HG03060 (cell line): ENCODE data around the gene ESPN.
"Not testable (repeated sequence)": the region's sequence is repeated elsewhere in the genome, so short reads cannot be mapped to it uniquely, and the experiment has no call there.

Experiments used
- ATAC-seq: cut with Tn5 transposase; IDR thresholded peaks from one replicate; pipeline ENCODE4 v1.9.1; 2021; ENCODE audit warnings: low read depth, moderate number of reproducible peaks; ENCODE audit not compliant: unreplicated experiment

ESPN gene, protein sequence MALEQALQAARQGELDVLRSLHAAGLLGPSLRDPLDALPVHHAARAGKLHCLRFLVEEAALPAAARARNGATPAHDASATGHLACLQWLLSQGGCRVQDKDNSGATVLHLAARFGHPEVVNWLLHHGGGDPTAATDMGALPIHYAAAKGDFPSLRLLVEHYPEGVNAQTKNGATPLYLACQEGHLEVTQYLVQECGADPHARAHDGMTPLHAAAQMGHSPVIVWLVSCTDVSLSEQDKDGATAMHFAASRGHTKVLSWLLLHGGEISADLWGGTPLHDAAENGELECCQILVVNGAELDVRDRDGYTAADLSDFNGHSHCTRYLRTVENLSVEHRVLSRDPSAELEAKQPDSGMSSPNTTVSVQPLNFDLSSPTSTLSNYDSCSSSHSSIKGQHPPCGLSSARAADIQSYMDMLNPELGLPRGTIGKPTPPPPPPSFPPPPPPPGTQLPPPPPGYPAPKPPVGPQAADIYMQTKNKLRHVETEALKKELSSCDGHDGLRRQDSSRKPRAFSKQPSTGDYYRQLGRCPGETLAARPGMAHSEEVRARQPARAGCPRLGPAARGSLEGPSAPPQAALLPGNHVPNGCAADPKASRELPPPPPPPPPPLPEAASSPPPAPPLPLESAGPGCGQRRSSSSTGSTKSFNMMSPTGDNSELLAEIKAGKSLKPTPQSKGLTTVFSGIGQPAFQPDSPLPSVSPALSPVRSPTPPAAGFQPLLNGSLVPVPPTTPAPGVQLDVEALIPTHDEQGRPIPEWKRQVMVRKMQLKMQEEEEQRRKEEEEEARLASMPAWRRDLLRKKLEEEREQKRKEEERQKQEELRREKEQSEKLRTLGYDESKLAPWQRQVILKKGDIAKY

GRCh38 chr1:6424619-6425593 is at the start of gene ESPN:
Gene ESPN (plus strand): TSS chr1:6424776. CDS start chr1:6424956, 180 bp downstream.
- ATAC-seq, result no peak

GRCh38 chr1:6378096-6378746 is 46.4 kb upstream of the ESPN start:
- ATAC-seq, result no peak

DNA sequence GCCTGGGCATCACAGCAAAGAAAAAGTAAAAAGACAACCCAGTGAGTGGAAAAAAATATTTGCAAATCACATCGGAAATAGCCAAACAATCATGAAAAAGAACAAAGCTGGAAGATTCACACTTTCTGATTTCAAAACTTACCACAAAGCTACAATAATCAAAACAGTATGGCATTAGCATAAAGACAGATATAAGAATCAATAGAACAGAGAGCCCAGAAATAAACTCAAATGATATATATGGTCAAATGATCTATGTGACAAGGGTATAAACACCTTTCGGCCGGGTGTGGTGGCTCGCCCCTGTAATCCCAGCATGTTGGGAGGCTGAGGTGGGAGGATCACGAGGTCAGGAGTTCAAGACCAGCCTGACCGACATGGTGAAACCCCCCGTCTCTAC is 44.5 kb upstream of the ESPN start:
- ATAC-seq, result no peak

DNA sequence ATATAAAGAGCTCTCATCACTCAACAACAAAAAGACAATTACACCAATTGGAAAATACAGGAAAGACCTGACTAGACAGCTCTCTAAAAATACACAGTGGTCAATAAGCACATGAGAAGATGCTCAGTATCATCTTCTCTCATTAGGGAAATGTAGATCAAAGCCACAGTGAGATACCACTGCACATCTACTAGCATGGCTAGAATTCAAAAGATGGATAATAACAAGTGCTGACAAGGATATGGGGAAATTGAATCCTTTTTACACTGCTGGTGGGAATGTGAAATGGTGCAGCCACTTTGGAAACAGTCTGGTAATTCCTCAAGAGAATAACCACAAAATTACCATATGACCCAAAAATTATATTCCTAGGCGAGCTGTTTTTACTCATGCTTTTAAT is 40.4 kb upstream of the ESPN start:
- ATAC-seq, result no peak

- no peak for ATAC-seq
These were observed 39.6 kb upstream of the ESPN start for GRCh38 chr1:6384962-6385361.

DNA sequence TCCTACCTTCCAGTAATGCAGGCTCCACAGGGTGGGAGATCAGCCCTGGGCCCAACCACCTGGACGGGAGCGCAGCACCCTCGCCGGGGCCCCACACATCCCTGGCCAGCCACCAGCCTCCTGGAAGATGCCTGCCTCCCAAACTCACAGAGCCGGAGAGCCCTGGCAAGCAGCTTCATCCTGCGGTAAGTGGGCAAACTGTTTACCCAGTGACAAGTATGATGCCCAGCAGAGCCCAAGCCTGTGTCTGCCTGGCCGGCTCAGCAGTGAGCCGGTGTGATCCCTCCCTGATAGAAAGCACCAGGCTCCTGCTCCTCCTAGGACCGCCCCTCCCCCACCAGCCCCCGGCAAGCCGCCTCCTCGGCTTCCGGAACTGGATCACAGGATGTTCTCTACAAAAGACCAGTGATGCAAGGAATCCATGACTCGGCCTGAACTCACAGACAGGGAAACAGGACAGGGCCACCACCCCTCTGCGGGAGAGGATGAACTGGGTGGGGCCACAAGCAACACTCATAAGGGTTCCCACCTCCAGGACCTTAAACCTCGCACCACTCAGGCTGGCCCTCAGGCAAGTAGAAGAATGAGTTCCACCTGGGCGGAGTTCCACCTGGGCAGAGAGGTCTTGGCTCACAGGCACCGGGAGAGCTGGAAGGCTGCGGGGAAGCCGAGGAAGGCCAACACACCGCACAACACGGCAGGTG is 38.9 kb upstream of the ESPN start:
- ATAC-seq, result no peak

DNA sequence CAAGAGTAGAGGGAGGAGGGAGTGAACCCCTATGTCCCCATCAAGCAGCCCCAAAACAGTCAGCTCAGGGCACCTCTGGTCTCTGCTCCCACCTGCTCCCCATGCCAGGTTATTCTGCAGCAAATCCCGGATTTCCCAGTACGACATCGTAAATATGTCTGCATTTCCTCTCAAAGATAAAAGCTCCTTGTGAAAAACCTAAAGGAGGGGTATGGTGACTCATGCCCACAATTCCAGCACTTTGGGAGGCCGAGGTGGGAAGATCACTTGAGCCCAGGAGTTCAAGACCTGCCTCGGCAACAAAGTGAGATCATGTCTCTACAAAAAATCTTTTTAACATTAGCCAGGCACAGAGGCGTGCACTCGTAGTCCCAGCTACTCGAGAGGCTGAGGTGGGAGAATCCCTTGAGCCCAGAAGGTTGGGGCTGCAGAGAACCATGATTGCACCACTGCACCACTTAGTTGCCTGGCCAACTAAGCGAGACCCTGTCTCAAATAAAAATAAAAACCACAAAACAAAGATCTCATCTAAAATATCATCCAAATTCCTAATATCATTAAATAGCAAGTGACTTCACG is 38.1 kb upstream of the ESPN start:
- ATAC-seq, result no peak

DNA sequence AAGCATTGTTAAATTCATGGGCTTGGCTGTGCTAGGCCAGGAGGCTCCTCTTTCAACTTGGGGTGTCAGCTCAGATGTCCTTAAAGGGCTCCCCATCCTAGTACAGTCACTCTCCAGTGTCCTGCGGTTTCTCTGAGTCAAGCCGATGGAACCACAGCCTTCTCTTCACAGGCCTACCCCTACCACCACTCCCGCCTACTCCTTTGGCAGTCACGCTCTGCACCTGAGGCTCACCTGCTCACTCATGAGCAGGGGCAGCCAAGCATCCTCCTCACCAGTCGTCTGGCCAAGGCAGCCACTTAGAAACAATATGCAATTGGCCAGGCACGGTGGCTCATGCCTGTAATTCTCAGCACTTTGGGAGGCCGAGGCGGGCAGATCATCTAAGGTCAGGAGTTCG is 34.6 kb upstream of the ESPN start:
- no peak for ATAC-seq

DNA sequence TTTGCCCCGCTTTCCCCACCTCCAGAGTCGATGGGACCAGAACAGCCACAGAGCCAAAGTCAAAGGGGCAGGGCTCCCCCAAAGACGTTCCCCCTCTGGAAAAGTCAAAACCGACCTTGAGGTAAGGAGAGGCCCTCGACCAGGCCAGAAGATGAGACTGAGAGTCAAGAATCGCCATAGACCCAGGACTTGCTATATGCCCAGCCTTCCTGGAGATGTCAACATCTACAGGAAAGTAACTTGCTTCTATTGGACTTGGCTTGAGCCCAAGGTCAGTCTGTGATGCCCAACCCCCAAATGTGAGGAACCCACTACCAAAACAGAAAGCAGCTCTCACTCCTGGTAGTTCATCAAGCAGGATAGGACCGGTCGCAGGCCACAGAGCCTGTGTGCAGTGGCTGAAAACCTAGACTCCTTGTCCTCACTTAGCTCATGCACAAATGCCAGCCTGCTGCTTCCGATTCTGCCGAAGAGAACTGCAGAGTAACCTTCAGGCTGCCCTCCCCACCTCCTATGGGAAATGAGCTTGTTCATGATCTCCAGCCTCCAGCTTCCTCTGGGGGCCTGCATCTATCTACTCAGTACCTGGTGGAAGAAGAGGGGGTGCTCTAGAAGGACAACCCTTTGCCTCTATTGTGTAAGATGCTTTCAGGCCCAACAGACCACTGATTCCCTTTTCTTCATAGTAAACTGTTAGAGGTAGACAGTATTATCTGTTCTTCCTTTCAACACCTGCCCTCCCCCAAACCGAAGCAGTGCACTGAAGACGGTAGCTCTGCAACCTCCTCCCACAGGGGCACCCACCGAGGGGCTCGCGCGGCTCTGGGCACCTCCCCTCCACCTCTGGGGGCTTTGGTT is 32.4 kb upstream of the ESPN start:
- ATAC-seq, result no peak

DNA sequence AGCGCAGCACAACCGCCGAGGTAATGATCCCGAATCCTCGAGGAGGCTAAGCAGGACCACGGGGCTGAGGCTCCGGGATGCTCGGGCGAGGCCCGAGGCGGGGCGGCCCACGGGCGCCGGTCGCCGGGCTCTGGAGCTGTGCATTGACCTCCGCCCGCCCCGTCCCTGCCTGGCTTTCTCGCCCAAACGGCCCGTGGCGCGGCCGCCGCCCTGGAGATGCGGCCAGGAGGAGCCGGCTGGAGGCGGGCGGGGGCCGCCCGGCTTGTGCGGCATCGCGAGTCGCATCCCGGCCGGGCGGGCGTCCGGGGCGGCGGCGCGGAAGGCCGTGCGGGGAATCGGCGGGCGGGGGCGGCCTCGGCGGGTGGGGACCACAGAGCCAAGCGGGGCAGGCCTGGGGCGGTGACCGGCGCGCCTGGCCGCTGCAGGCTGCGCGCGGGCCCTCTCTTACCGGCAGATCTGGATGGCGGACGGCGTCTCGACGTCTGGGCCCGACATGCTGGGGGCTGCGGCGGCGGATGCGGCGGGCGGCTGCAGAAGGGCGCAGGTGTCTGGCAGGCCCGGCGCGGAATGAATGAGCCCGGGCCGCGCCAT is 31.7 kb upstream of the ESPN start:
- ATAC-seq, result peak; percentile 44

GRCh38 chr1:6393400-6394187 is 31.0 kb upstream of the ESPN start, which contains the start of gene ACOT7:
Gene ACOT7 (minus strand): TSS chr1:6393767. CDS start chr1:6393399, 368 bp downstream.
- ATAC-seq, result peak; percentile 58

DNA sequence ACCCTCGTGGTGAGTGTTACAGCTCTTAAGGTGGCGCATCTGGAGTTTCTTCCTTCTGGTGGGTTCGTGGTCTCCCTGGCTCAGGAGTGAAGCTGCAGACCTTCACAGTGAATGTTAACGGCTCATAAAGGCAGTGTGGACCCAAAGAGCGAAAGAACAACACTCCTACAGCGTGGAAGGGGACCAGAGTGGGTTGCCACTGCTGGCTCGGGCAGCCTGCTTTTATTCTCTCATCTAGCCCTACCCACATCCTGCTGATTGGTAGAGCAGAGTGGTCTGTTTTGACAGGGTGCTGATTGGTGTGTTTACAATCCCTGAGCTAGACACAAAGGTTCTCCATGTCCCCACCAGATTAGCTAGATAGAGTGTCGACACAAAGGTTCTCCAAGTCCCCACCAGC is 29.4 kb upstream of the ESPN start:
- not testable (repeated sequence) for ATAC-seq

DNA sequence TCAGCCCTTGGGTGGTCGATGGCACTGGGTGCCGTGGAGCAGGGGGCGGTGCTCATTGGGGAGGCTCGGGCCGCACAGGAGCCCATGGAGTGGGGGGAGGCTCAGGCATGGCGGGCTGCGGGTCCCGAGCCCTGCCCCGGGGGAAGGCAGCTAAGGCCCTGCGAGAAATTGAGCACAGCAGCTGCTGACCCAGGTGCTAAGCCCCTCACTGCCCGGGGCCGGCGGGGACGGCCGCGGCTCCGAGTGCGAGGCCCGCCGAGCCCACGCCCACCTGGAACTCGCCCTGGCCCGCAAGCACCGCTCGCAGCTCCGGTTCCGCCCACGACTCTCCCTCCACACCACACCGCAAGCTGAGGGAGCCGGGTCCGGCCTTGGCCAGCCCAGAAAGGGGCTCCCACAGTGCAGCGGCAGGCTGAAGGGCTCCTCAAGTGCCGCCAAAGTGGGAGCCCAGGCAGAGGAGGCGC is 28.8 kb upstream of the ESPN start:
- ATAC-seq, result not testable (repeated sequence)

DNA sequence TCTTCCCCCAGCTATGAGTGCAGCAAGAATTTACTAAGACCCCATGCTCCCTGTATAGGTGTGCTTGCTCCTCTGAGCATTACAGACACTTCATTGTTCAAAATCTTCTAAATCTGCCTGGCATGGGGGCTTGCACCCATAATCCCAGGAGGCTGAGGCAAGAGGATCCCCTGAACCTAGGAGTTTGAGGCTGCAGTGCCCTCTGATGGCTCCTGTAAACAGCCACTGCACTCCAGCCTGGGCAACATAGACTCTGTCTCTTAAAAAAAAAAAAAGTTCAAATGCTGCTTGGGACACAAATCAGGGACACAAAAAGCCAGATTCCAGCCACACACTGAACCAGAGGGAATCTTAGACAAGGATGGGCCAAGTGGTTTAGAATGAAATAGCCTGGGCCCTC is 27.6 kb upstream of the ESPN start:
- no peak for ATAC-seq

DNA sequence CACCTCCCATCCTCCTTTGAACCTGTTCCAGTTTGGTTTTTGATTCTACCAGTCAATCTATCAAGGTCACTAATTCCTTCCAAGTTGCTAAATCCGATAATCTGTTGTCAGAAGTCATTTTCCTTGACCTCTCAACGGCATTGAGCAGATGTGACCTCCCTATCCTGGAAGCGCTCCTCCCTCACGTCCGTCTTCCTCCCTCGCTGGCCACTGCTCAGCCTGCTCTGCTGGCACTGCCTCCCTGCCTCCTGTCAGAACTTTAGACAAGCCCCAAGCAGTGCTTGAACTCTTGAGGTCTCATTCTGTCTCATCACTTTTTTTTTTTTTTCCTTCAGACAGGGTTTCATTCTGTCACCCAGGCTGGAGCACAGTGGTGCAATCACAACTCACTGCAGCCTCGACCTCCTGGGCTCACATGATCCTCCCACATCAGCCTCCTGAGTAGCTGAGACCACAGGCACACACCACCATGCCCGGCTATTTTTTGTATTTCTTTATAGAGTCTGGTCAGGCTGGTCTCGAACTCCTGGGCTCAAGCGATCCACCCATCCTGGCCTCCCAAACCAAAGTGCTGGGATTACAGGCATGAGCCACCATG is 26.6 kb upstream of the ESPN start:
- no peak for ATAC-seq

DNA sequence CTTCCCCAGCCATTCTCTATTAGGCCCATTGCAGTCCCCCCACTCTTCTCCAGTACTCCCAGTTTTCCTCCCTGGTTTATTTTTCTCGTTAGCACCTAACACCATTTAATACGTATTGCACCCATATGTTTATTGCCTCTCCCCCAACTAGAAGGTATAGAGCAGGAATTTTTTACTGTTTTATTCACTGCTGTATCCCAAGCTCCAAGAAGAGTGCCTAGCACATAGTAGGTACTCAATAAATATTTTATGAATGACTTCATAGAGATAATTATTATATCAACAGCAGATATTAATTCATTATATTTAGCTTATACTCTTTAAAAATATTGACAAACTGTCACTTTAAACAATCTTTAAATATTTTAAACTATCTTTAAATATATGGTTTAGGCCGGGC is 25.3 kb upstream of the ESPN start:
- no peak for ATAC-seq
